HG03432 (cell line): ENCODE data around the gene ARIH2.
A peak's percentile ranks its signal among the peaks of the same experiment; 100 is the strongest.

ENCODE experiments used
- ATAC-seq: cut with Tn5 transposase; IDR thresholded peaks from one replicate; pipeline ENCODE4 v1.9.1; 2021; ENCODE audit warnings: mild to moderate bottlenecking, moderate library complexity; ENCODE audit not compliant: unreplicated experiment

The ARIH2 gene

GRCh38 chr3:49017971-49018706 lies 99.5 kb downstream of the ARIH2 start, which contains the start of gene DALRD3:
Gene DALRD3, minus strand, starts transcription at chr3:49018580. Its CDS starts 16 bp downstream, at chr3:49018564.
- no peak for ATAC-seq

- no peak for ATAC-seq
Measured at GRCh38 chr3:49018707-49019006, 100.0 kb downstream of the ARIH2 start.

- ATAC-seq, result no peak
Measured at GRCh38 chr3:49019941-49020329, 101.3 kb downstream of the ARIH2 start.

- peak; percentile 1 for ATAC-seq
Measured at GRCh38 chr3:49020330-49021212, 101.9 kb downstream of the ARIH2 start.

DNA sequence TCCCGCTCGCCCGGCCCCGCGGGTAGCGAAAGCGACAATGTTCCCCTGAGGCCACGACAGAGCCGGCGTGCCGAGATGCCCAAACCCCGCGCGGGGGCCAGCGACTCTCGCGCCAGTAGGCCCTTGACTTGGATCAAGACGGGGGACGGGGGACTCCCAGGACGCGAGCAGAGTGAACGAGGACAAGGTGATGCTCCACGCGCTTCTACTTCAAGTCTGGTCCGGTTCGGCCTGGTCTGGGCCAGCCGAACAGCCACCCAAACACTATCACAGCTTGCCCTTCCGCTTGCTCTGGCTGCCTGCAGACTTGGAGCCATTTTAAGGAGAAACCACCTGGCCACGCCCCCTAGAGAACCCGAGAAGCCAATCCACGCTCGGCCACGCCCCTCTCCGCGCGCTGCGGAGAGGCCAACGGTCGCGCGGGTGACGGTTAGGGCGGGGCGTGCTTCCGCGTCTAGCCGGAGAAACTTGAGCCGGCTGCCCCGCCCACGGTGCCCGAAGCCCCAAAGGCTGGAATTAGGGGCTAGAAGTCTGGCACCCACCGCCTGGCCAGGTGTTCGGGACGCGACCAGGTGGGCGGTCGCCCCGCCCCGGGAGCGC lies 102.7 kb downstream of the ARIH2 start:
- peak; percentile 53 for ATAC-seq

DNA sequence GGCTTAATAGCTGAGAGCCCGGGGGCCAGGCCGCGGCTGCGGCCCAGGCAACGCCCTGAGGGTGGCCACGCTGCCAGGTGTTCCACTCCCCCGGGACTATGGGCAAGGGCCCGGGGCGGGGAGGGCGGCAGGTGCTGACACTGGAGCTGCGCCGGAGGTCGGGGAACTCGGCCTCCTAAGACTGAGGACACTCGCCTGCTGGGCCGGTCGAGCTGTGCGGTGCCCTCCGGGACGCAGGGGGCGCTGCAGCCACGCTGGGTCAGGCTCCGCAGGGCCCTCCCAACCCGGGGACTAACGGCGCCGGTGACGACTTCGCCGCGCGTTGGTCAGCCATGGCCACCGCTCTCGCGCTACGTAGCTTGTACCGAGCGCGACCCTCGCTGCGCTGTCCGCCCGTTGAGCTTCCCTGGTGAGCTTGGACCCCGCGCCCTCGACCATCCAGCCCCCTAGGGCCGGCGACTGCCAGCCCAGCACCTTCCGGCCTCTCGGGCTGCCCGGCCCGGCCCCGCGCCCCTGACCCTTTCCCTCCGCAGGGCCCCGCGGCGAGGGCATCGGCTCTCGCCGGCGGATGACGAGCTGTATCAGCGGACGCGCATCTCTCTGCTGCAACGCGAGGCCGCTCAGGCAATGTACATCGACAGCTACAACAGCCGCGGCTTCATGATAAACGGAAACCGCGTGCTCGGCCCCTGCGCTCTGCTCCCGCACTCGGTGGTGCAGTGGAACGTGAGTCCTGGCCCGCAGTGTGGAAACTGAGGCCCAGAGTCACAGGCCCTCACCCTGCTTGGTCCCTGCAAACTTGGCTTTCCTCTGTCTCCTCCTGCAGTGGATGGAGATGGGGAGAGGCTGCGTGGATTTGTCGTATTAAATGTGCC lies 103.4 kb downstream of the ARIH2 start, which contains the start of gene NDUFAF3:
Gene NDUFAF3 (plus strand): TSS at position 309 of the 875 bp plus-strand sequence. CDS start 24 bp downstream, at position 333.
- peak; percentile 62 for ATAC-seq

DNA sequence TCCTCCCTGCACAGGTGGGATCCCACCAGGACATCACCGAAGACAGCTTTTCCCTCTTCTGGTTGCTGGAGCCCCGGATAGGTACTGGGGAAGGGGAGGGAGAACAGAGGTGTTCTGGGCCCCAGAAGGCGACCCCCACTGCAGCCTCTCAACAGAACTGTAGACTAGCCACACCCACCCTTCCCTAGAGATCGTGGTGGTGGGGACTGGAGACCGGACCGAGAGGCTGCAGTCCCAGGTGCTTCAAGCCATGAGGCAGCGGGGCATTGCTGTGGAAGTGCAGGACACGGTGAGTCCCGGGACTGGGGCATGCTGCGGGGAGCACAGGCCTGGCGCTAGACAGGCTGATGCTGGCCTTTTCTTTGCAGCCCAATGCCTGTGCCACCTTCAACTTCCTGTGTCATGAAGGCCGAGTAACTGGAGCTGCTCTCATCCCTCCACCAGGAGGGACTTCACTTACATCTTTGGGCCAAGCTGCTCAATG lies 104.1 kb downstream of the ARIH2 start:
- no peak for ATAC-seq

GRCh38 chr3:49023775-49024174 lies 105.1 kb downstream of the ARIH2 start:
- ATAC-seq, result no peak

DNA sequence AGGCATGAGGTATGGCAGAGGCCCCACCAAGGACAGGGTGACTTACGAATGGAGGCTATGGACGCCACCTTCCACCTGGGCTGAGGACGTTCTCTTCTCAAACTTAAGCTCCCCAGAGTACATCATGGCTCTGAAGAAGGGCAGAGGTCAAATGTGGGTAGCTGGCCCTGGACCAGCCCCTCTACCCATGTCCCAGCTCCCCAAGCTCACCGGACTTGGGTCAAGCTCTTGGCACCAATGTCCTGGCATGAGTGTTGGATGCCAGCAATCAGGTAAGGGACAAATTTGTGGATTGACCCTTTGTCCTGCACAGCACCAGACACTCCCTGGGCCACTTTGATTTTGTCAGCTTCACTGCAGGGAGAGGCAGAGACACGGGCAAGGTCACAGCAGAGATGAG lies 105.8 kb downstream of the ARIH2 start:
- ATAC-seq, result no peak

DNA sequence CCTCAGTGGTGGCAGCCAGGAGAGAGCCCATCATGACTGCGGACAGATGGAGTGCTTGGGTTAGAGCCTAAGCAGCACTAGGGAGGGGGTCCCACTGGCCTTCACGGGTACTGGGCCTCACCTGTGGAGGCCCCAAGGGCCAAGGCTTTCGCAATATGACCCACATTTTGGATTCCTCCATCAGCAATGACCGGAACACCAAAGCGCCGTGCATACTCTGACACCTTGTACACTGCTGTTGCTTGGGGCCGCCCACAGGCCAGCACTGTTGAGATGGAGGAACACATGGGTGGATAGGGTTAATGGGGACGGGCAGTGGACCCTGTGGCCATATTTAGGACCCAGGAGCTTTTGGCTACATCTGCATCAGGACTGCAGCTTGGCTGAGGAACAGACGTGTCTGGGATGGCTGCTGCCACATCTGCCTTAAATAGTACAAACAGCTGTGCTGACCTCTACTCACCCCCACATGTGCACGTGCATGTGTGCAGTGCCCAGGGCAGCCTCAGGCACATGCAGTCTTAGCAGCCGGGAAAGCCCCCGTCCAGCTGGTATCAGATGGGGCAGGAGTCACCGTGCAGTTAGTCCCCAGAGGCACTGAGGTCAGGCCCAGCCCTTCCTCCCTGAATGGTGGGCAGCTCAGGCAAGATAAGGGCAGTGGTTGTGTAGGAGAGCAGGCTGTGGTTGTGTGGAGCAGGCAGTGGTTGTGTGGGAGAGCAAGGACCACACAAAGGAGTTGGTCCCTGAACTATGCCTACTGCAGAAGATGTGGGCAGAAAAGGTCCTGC lies 106.6 kb downstream of the ARIH2 start:
- ATAC-seq, result no peak

DNA sequence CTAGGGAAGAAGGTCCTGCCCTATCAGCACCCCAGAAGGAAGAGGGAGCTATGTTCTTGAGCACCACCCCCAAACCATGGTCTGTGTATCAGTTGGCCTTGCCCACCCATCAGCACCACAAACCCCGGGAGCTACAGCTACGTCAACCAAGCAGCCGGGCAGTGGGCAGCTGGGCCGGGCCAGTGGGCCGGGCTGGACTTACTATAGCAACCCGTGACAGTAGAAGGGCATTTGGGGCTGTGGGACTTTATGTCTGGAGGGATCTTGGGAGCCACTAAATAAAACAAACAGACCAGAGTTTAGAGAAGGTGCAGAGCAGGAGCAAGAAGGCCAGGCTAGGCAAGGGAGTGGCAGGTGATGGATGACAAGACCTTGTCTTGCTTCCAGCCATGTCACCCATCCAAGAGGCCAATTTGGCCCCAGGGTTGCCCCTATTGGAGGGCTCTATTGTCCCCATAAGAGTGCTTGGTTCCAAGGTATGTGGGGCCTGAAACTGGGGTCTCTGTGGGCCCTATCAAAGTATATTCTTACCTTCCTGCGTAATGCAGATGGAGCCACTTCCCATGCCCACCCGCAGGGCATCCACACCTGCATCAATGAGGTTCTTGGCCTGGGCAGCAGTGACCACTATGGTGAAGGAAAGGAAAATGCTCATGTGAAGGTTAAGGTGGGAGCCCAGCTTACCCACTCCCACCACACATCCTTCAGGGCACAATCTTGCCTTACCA lies 107.3 kb downstream of the ARIH2 start:
- no peak for ATAC-seq

GRCh38 chr3:49026536-49026935 lies 107.9 kb downstream of the ARIH2 start:
- ATAC-seq, result no peak

GRCh38 chr3:49027634-49028033 lies 109.0 kb downstream of the ARIH2 start:
- ATAC-seq, result no peak

DNA sequence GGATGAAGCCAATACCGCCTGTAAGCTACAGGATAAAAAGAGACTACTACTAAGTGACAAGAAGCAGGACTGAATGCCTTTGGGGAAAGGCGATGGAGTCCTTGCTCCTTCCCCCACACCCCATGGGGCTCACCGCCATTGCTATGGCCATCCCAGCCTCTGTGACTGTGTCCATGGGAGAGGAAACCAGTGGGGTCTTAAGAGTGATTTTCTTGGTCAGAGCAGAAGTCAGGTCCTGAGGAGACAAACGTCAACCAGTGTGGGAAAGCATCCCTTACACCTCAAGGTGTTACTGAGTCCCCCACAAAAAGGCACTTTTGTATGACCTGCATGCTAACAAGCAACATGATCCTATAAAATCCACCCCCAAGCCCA lies 109.6 kb downstream of the ARIH2 start:
- no peak for ATAC-seq

GRCh38 chr3:49028673-49029562 lies 110.3 kb downstream of the ARIH2 start, which contains the start of gene IMPDH2:
Gene IMPDH2, minus strand, starts transcription at chr3:49029398. Its CDS starts 48 bp downstream, at chr3:49029350.
- peak; percentile 89 for ATAC-seq

DNA sequence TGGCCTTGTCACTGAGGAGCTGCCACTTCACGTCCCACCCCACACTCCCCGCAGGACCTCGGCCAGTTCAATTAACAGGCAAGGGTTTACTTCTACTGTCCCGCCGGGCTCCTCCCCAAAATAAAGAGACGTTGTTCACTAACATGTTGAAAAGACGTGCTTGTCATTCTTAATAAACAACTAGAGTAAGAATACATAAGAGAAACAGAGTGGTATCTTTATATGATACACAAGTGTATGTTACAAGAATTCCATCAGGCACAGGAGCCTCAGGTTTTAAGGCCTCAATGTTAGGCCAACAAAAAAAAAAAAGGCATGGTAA lies 110.9 kb downstream of the ARIH2 start:
- ATAC-seq, result no peak

- ATAC-seq, result no peak
Measured at GRCh38 chr3:49030321-49030720, 111.7 kb downstream of the ARIH2 start.

- ATAC-seq, result no peak
Measured at GRCh38 chr3:49032646-49033304, 114.1 kb downstream of the ARIH2 start.
